AG04449 (cell line): ENCODE measurements around the gene ZRANB3.
A peak's percentile ranks its signal among the peaks of the same experiment; 100 is the strongest.

Source experiments
- CTCF ChIA-PET: fragments of 350-600 bp; formaldehyde crosslinking; extraction: SDS; loops from one replicate; lab custom pipeline; 2021; ENCODE audit warnings: antibody characterized with exemption; lab: Yijun Ruan, JAX
- POLR2A ChIA-PET: fragments of 400-600, 350-600 bp; formaldehyde crosslinking; extraction: SDS; loops from one replicate; lab custom pipeline; 2020; ENCODE audit warnings: antibody characterized with exemption, inconsistent platforms; lab: Yijun Ruan, JAX
- DNase-seq: peaks from one replicate; pipeline ENCODE4 v3.0.0-alpha.2; 2010; ENCODE audit warnings: low read depth, low spot score
- H3K4me3 ChIP-seq: 2 replicates; pipeline ENCODE4 v1.5.1; 2011; ENCODE audit warnings: low read depth, mild to moderate bottlenecking, control low read depth, low read length
- TF ChIP-seq, protein P1 (sequence below): IDR thresholded peaks from one replicate; pipeline ENCODE4 v1.5.1; 2011; ENCODE audit warnings: mild to moderate bottlenecking, moderate library complexity, low read length, control low read depth, inconsistent platforms; ENCODE audit not compliant: insufficient read depth; ENCODE audit errors: missing control alignments

The ZRANB3 gene

DNA sequence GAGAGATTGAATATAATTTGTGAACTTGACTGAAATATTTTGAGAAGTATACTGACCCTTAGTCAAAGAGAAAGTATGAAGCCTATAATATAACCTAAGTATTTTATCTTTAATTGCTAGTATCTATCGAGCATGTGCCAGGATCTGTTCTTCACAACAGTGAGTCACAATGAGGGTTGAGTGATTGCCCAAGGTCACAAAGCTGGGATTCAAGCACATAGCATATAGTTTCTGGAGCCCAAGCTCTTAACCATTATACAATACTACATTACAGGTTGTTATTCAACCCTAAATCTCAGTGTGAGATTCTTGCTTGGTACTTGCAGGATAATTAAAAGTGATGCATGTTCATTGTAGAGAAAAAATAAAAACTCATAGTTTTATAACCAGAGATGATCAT, 381.8 kb downstream of the ZRANB3 start:
- CTCF ChIA-PET, result no interaction called here
- TF ChIP-seq, protein P1, sequence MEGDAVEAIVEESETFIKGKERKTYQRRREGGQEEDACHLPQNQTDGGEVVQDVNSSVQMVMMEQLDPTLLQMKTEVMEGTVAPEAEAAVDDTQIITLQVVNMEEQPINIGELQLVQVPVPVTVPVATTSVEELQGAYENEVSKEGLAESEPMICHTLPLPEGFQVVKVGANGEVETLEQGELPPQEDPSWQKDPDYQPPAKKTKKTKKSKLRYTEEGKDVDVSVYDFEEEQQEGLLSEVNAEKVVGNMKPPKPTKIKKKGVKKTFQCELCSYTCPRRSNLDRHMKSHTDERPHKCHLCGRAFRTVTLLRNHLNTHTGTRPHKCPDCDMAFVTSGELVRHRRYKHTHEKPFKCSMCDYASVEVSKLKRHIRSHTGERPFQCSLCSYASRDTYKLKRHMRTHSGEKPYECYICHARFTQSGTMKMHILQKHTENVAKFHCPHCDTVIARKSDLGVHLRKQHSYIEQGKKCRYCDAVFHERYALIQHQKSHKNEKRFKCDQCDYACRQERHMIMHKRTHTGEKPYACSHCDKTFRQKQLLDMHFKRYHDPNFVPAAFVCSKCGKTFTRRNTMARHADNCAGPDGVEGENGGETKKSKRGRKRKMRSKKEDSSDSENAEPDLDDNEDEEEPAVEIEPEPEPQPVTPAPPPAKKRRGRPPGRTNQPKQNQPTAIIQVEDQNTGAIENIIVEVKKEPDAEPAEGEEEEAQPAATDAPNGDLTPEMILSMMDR, result no peak
- no peak overlapping the region for H3K4me3 ChIP-seq
- POLR2A ChIA-PET, result no interaction called here
- peak; percentile 17 for DNase-seq

GRCh38 chr2:135144343-135144742, 386.7 kb downstream of the ZRANB3 start:
- no peak overlapping the region for H3K4me3 ChIP-seq
- no peak for DNase-seq
- CTCF ChIA-PET, result no interaction called here
- TF ChIP-seq, protein P1, result no peak
- POLR2A ChIA-PET, result no interaction called here

- no peak overlapping the region for H3K4me3 ChIP-seq
- ChIA-PET POLR2A (no interaction called here), CTCF (no interaction called here)
- TF ChIP-seq, protein P1, result no peak
- DNase-seq, result no peak
Observed at GRCh38 chr2:135142323-135142722, 388.7 kb downstream of the ZRANB3 start.

DNA sequence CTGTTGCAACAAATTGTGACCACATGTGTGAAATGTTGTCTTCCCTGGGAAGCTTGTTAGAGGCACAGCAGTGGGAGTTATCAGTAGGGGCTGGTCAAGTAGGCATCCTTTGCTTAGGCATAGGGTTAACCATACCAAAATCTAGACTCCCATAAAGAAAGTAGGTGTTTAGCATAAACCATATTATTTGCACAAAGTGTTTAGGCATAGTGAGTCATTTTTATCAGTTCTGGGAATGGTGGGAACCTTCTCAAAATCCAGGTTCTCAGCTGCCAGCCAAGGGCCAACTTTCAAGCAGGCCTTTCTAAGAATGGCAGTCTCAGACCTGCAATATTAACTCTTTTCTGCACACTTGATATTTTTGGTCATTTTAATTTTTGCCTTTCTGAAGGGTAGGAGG, 390.4 kb downstream of the ZRANB3 start:
- no peak overlapping the region for H3K4me3 ChIP-seq
- TF ChIP-seq, protein P1, result no peak
- no peak for DNase-seq
- ChIA-PET POLR2A (no interaction called here), CTCF (interaction anchor here (1.2 to 1.4 kb wide), 2 partner anchors 9 to 137 kb away, joined by 3 to 6 read pairs; no protein-coding TSS in a partner anchor)

- ChIA-PET POLR2A (no interaction called here), CTCF (interaction anchor here (1.1 to 1.6 kb wide), 4 partner anchors 8 to 128 kb away, joined by 3 to 6 read pairs (median 4); no protein-coding TSS in a partner anchor)
- no peak overlapping the region for H3K4me3 ChIP-seq
- peak; percentile 31 for DNase-seq
- TF ChIP-seq, protein P1, result no peak
Observed at GRCh38 chr2:135132314-135132713, 398.7 kb downstream of the ZRANB3 start.

DNA sequence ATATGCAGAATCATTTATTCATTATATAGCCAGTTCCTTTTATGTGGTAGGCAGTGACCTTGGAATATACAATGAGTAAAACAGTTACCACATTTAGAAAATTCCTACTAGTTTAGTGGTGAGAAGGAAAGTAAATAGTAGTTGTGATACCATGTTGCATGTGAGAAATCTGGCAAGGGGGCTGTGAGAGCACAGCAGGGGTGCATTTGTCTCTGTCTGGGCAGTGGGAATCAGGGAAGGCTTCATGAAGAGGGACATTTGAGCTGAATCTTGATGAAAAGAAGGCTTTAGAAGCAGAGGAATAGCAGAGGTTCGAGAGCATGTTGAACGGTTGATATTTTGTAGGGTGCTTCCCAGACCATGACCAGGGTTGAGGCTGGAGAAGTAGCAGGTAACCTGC, 400.3 kb downstream of the ZRANB3 start:
- H3K4me3 ChIP-seq, result no peak overlapping the region
- ChIA-PET POLR2A (no interaction called here), CTCF (interaction anchor here (1.6 kb wide), 1 partner anchor 127 kb away, joined by 5 read pairs; no protein-coding TSS in a partner anchor)
- no peak for DNase-seq
- TF ChIP-seq, protein P1, result no peak
